CD14-positive monocyte (primary cell): Measurements from ENCODE around the gene CERKL. TPM values are rescaled to one million over a fixed set of nuclear protein-coding genes. Genes with fewer than 3 reads are reported as not detected.

ENCODE experiments used
- DNase-seq, 3 donors: peaks; one replicate each; pipeline ENCODE4 v3.0.0-alpha.2; 2011 to 2022
- H2AFZ ChIP-seq: 2 replicates; pipeline ENCODE4 v1.6.0; 2012; ENCODE audit warnings: mild to moderate bottlenecking, low read depth, low read length, inconsistent platforms; ENCODE audit not compliant: insufficient read depth, poor library complexity, severe bottlenecking
- H3K27ac ChIP-seq, 2 donors: 1 replicate in 1 of 2; 2 replicates in 1 of 2; pipeline ENCODE4 v1.5.1; 2012 to 2013; ENCODE audit warnings: low read length in 2 of 2, control low read depth in 1 of 2, inconsistent platforms in 1 of 2, low read depth in 1 of 2, mild to moderate bottlenecking in 1 of 2
- H3K27me3 ChIP-seq, 2 donors: one replicate each; pipeline versions ENCODE4 v1.6.0 to v1.6.1; 2011 to 2013; ENCODE audit warnings: low read length in 2 of 2; ENCODE audit not compliant: control insufficient read depth in 2 of 2, insufficient read depth in 2 of 2
- H3K36me3 ChIP-seq, 2 donors: replicated peaks in 1 of 2; 1 replicate in 1 of 2; 2 replicates in 1 of 2; pipeline versions ENCODE4 v1.5.1 to v1.6.1; 2012 to 2013; ENCODE audit warnings: low read length in 2 of 2, control low read depth in 1 of 2, inconsistent platforms in 1 of 2, mild to moderate bottlenecking in 1 of 2; ENCODE audit not compliant: insufficient read depth in 2 of 2, control insufficient read depth in 1 of 2
- H3K4me1 ChIP-seq, 2 donors: 1 replicate in 1 of 2; 2 replicates in 1 of 2; pipeline versions ENCODE4 v1.5.1 to v1.6.1; 2012 to 2013; ENCODE audit warnings: low read length in 2 of 2, control low read depth in 1 of 2, inconsistent platforms in 1 of 2, mild to moderate bottlenecking in 1 of 2, moderate library complexity in 1 of 2; ENCODE audit not compliant: insufficient read depth in 2 of 2, control insufficient read depth in 1 of 2
- H3K4me2 ChIP-seq: replicated peaks from 2 replicates; pipeline ENCODE3; 2012; ENCODE audit warnings: low read length, moderate library complexity, mild to moderate bottlenecking; ENCODE audit not compliant: poor library complexity, severe bottlenecking; ENCODE audit errors: extremely low read depth
- H3K4me3 ChIP-seq, 3 experiments: fragments of 200-600 bp in 1 of 3; sonication (generic) in 1 of 3; replicated peaks in 1 of 3; 1 replicate in 2 of 3; 2 replicates in 1 of 3; pipeline ENCODE4 v1.5.1; 2011 to 2013; ENCODE audit warnings: low read length in 3 of 3, mild to moderate bottlenecking in 3 of 3, control low read depth in 2 of 3, low read depth in 2 of 3, inconsistent platforms in 1 of 3, moderate library complexity in 1 of 3
- H3K79me2 ChIP-seq: 2 replicates; pipeline ENCODE4 v1.6.0; 2012; ENCODE audit warnings: mild to moderate bottlenecking, control low read depth, inconsistent platforms, low read length, moderate library complexity; ENCODE audit not compliant: insufficient read depth
- H3K9ac ChIP-seq: 2 replicates; pipeline ENCODE4 v1.6.0; 2017; ENCODE audit warnings: low read length, mild to moderate bottlenecking; ENCODE audit not compliant: insufficient read depth, poor library complexity, severe bottlenecking
- H3K9me3 ChIP-seq, 2 donors: replicated peaks in 1 of 2; 1 replicate in 1 of 2; 2 replicates in 1 of 2; pipeline versions ENCODE4 v1.5.1 to v1.6.1; 2012 to 2013; ENCODE audit warnings: low read length in 2 of 2, control low read depth in 1 of 2; ENCODE audit not compliant: control insufficient read depth in 1 of 2, insufficient read depth in 1 of 2
- H4K20me1 ChIP-seq: 2 replicates; pipeline ENCODE4 v1.6.0; 2012; ENCODE audit warnings: mild to moderate bottlenecking, low read length, control low read depth, moderate library complexity; ENCODE audit not compliant: insufficient read depth
- H3K27ac Mint-ChIP-seq, 7 donors: one replicate each; pipeline ENCODE4 v1.8.0; 2020; ENCODE audit warnings: mild to moderate bottlenecking in 7 of 7, mixed read lengths in 7 of 7, moderate library complexity in 6 of 7, inconsistent platforms in 2 of 7
- H3K27me3 Mint-ChIP-seq, 3 donors: one replicate each; pipeline ENCODE4 v1.8.0; 2021 to 2022; ENCODE audit warnings: low read depth in 3 of 3, mild to moderate bottlenecking in 3 of 3, mixed read lengths in 3 of 3, moderate library complexity in 3 of 3, inconsistent platforms in 1 of 3
- H3K36me3 Mint-ChIP-seq, 2 donors: one replicate each; pipeline ENCODE4 v1.8.0; 2020; ENCODE audit warnings: mixed read lengths in 2 of 2, inconsistent platforms in 1 of 2, mild to moderate bottlenecking in 1 of 2
- H3K4me1 Mint-ChIP-seq: one replicate; pipeline ENCODE4 v1.8.0; 2020; ENCODE audit warnings: mild to moderate bottlenecking, mixed read lengths
- H3K4me3 Mint-ChIP-seq, 2 donors: one replicate each; pipeline ENCODE4 v1.8.0; 2020; ENCODE audit warnings: mild to moderate bottlenecking in 2 of 2, mixed read lengths in 2 of 2, moderate library complexity in 1 of 2
- H3K9me3 Mint-ChIP-seq, 7 donors: one replicate each; pipeline ENCODE4 v1.8.0; 2020 to 2022; ENCODE audit warnings: mixed read lengths in 7 of 7, mild to moderate bottlenecking in 6 of 7, moderate library complexity in 6 of 7, inconsistent platforms in 2 of 7
- WGBS: methylation state at CpG from one replicate; pipeline ENCODE4 v1.1.5; 2013; ENCODE audit warnings: missing lambda C conversion rate; ENCODE audit not compliant: insufficient coverage; 5-methylcytosine and 5-hydroxymethylcytosine counted together
- intact Hi-C, 2 donors: fragments of 100-400 bp; cut with micrococcal nuclease; formaldehyde crosslinking; loops; one replicate each; pipeline versions ENCODE4 v1.15.0 to v1.15.1; 2023
- polyA plus RNA-seq, 3 donors: library from polyadenylated mRNA; depleted of rRNA in 1 of 3; unstranded in 2 of 3; stranded (reverse) in 1 of 3; fragments of 300-500 nt in 2 of 3; fragments of >200 nt in 1 of 3; fragmentation: Illumina TruSeq in 2 of 3; gene quantifications; 1 replicate in 2 of 3; 2 replicates in 1 of 3; pipeline ENCODE4 v1.2.3, GENCODE V29; 2012 to 2021
- TF ChIP-seq, protein P1 (sequence below): fragments of 200-600 bp; IDR thresholded peaks from one replicate; pipeline ENCODE4 v1.8.0; 2022; ENCODE audit warnings: antibody characterized with exemption, mild to moderate bottlenecking

The CERKL gene
- polyA plus RNA-seq, 3 donors = 0.12 to 16.3 (median 8.6) TPM

DNA sequence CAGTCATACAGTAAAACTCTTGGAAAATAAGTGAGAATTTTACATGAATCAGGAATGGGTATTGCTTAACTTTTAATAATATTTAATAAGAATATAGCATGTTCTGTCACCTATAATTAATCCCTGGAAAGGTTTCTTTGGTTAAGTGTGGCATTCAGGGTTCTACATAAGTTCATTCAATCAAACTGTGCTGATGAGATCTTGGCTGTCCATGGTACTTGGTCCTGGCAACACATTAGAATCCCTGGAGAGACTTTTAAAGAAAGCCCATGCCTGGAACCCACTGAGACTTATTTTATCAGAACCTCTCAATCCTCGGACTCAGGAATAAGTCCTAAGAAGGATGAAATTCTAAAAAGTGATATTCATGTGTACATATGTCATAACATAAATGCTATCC is 60.3 kb downstream of the CERKL start:
- Mint-ChIP-seq H3K9me3 (peaks cover 0 to 2% (median 0%) of the 10 kb centered on the region in 7 donors), H3K4me3 (no peak overlapping the region), H3K27me3 (no peaks in the 10 kb centered on the region), H3K36me3 (no peaks in the 10 kb centered on the region), H3K27ac (no peak overlapping the region), H3K4me1 (no peaks in the 10 kb centered on the region)
- H4K20me1 ChIP-seq = no peaks in the 10 kb centered on the region
- no peaks in the 10 kb centered on the region for H3K9me3 ChIP-seq
- no peak overlapping the region for H3K27ac ChIP-seq
- H3K27me3 ChIP-seq = no peaks in the 10 kb centered on the region
- no peak overlapping the region for H2AFZ ChIP-seq
- no peaks in the 10 kb centered on the region for H3K36me3 ChIP-seq
- no peaks in the 10 kb centered on the region for H3K79me2 ChIP-seq
- DNase-seq = no peak
- no peak overlapping the region for H3K4me3 ChIP-seq
- no peaks in the 10 kb centered on the region for H3K4me1 ChIP-seq
- H3K4me2 ChIP-seq = no peak overlapping the region
- H3K9ac ChIP-seq = no peak overlapping the region
- TF ChIP-seq, protein P1, sequence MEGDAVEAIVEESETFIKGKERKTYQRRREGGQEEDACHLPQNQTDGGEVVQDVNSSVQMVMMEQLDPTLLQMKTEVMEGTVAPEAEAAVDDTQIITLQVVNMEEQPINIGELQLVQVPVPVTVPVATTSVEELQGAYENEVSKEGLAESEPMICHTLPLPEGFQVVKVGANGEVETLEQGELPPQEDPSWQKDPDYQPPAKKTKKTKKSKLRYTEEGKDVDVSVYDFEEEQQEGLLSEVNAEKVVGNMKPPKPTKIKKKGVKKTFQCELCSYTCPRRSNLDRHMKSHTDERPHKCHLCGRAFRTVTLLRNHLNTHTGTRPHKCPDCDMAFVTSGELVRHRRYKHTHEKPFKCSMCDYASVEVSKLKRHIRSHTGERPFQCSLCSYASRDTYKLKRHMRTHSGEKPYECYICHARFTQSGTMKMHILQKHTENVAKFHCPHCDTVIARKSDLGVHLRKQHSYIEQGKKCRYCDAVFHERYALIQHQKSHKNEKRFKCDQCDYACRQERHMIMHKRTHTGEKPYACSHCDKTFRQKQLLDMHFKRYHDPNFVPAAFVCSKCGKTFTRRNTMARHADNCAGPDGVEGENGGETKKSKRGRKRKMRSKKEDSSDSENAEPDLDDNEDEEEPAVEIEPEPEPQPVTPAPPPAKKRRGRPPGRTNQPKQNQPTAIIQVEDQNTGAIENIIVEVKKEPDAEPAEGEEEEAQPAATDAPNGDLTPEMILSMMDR = no peak
- intact Hi-C loops = no loop called here
- WGBS = no CpG with 5 or more reads among the region's 1 CpG

DNA sequence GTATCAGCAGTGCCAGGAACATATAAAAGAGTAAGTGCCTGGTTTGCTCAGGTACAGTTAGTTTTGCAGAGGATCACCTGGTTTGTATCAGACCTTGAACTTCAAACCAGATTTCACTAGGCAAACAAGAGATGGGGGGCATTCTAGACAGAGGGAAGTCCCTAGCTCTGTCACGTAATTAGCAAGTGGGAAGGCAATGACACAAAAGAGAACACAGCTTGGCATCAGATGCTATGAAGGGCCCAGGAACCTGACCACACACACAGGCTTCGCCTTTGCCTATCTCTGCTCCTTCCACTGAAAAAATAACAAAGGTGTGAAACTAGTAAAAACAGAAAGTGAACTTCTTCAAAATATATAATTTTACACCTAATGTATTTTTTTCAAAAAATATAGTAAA is 62.6 kb downstream of the CERKL start:
- H4K20me1 ChIP-seq = no peaks in the 10 kb centered on the region
- intact Hi-C loops = no loop called here
- Mint-ChIP-seq H3K9me3 (peaks cover 0 to 2% (median 0%) of the 10 kb centered on the region in 7 donors), H3K4me3 (no peak overlapping the region), H3K27me3 (no peaks in the 10 kb centered on the region), H3K36me3 (no peaks in the 10 kb centered on the region), H3K4me1 (no peaks in the 10 kb centered on the region), H3K27ac (no peak overlapping the region)
- H3K27ac ChIP-seq = no peak overlapping the region
- no peaks in the 10 kb centered on the region for H3K36me3 ChIP-seq
- no peaks in the 10 kb centered on the region for H3K9me3 ChIP-seq
- no peak overlapping the region for H3K4me3 ChIP-seq
- no peaks in the 10 kb centered on the region for H3K4me1 ChIP-seq
- DNase-seq = no peak
- no peaks in the 10 kb centered on the region for H3K79me2 ChIP-seq
- WGBS = no CpG with 5 or more reads among the region's 2 CpGs
- no peak overlapping the region for H2AFZ ChIP-seq
- H3K9ac ChIP-seq = no peak overlapping the region
- no peak overlapping the region for H3K4me2 ChIP-seq
- no peaks in the 10 kb centered on the region for H3K27me3 ChIP-seq
- TF ChIP-seq, protein P1 = no peak
